Panc1 (cell line): ENCODE results near the gene GAN. TPM values are rescaled to one million over a fixed set of nuclear protein-coding genes. Genes with fewer than 3 reads are reported as not detected.

Experiments used
- ATAC-seq: fragments of 200-7000 bp; cut with Tn5 transposase; 2 replicates; pipeline ENCODE4 v1.9.1; 2020; ENCODE audit warnings: mild to moderate bottlenecking, moderate library complexity
- BruUV-seq: library from RNA; stranded (reverse); fragments of 400-500 nt; replicated peaks from 2 replicates; lab custom pipeline; 2021; lab: Mats Ljungman, UMichigan
- CTCF ChIA-PET: fragments of 300-600 bp; sonication (Branson Sonifier 250); formaldehyde crosslinking; loops from one replicate; lab custom pipeline; 2022; ENCODE audit warnings: antibody characterized with exemption; lab: Charles Lee
- POLR2A ChIA-PET: fragments of 300-600 bp; sonication (Branson Sonifier 250); formaldehyde crosslinking; loops from one replicate; lab custom pipeline; 2022; ENCODE audit warnings: antibody characterized with exemption; lab: Charles Lee
- DNase-seq: peaks from one replicate; pipeline ENCODE4 v3.0.0-alpha.2; 2010; ENCODE audit warnings: low read depth, low spot score
- H3K27ac ChIP-seq: 2 replicates; pipeline ENCODE4 v1.5.1; 2011; ENCODE audit warnings: mild to moderate bottlenecking, low read length, inconsistent platforms
- H3K27me3 ChIP-seq: fragments of 200-500 bp; sonication (Bioruptor generic); 2 replicates; pipeline ENCODE4 v1.6.0; 2014; ENCODE audit warnings: low read length, inconsistent platforms; ENCODE audit not compliant: control insufficient read depth, insufficient read depth
- H3K36me3 ChIP-seq: fragments of 200-500 bp; sonication (Bioruptor generic); 2 replicates; pipeline ENCODE4 v1.5.1; 2014; ENCODE audit warnings: inconsistent platforms, mild to moderate bottlenecking, low read length, moderate library complexity; ENCODE audit not compliant: control insufficient read depth, insufficient read depth
- H3K4me1 ChIP-seq: 2 replicates; pipeline ENCODE4 v1.5.1; 2011; ENCODE audit warnings: inconsistent platforms, mild to moderate bottlenecking, low read length, moderate library complexity; ENCODE audit not compliant: control insufficient read depth, insufficient read depth
- H3K4me3 ChIP-seq, 2 experiments: 2 replicates each; pipeline ENCODE4 v1.5.1; 2011 to 2012; ENCODE audit warnings: low read depth in 2 of 2, low read length in 2 of 2, mild to moderate bottlenecking in 2 of 2, inconsistent platforms in 1 of 2, moderate library complexity in 1 of 2
- H3K9me3 ChIP-seq: fragments of 200-500 bp; sonication (Bioruptor generic); 2 replicates; pipeline ENCODE4 v1.5.1; 2014; ENCODE audit warnings: low read depth, mild to moderate bottlenecking, inconsistent platforms, low read length, moderate library complexity; ENCODE audit not compliant: control insufficient read depth, insufficient read depth
- POLR2AphosphoS5 ChIP-seq: IDR thresholded peaks from 2 replicates; pipeline ENCODE4 v1.6.1; 2012; ENCODE audit warnings: mild to moderate bottlenecking, low read depth, low read length, moderate library complexity
- SIN3A ChIP-seq: IDR thresholded peaks from 2 replicates; pipeline ENCODE4 v1.6.1; 2012; ENCODE audit warnings: low read depth, mild to moderate bottlenecking, low read length, moderate library complexity, borderline replicate concordance; ENCODE audit not compliant: insufficient read depth
- TCF7L2 ChIP-seq: IDR thresholded peaks from 2 replicates; pipeline ENCODE4 v1.6.1; 2011; ENCODE audit warnings: mild to moderate bottlenecking, low read depth, low read length, inconsistent platforms
- in situ Hi-C: cut with HindIII; loops from 2 replicates; pipeline ENCODE4 v1.10.0; 2016; ENCODE audit warnings: low sequenced_read_pairs, low pct_unique_long_range_greater_than_20kb
- intact Hi-C: fragments of 100-400 bp; cut with micrococcal nuclease; formaldehyde crosslinking; loops from one replicate; pipeline ENCODE4 v1.10.0; 2022; ENCODE audit not compliant: unreplicated experiment
- total RNA-seq: library from RNA; stranded (reverse); gene quantifications from one replicate; pipeline ENCODE4 v1.2.1, GENCODE V29; 2021; ENCODE audit not compliant: unreplicated experiment
- TF ChIP-seq, protein P1 (sequence below): fragments of 450-650 bp; IDR thresholded peaks from 2 replicates; pipeline ENCODE4 v1.5.1; 2017; ENCODE audit warnings: mild to moderate bottlenecking
- TF ChIP-seq, protein P2 (sequence below), 2 experiments: IDR thresholded peaks; 2 replicates each; pipeline ENCODE4 v1.6.1; 2011 to 2012; ENCODE audit warnings: low read depth in 2 of 2, control low read depth in 1 of 2, low read length in 1 of 2, mild to moderate bottlenecking in 1 of 2, moderate library complexity in 1 of 2; ENCODE audit not compliant: insufficient read depth in 1 of 2

The GAN gene
- total RNA-seq, 1 experiment from 2014 or later: 9.1 TPM

DNA sequence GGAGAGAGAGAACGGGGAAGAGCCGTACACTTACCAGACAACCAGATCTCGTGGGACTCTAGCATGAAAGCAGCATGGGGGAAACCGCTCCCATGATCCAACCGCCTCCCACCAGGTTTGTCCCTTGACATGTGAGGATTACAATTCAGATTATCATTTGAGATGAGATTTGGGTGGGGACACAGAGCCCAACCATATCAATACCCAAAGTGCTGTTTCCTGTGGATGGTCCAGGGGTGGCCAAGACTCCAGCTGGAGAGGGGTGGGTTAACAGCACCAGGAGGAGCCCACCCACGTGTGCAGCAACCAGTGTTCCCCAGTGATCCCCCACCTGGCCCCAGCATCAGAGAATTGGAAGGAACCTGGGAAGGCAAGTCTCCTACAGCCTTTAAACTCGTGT is 79.7 kb downstream of the GAN start:
- POLR2A ChIA-PET: no interaction called here
- Histone ChIP-seq H3K4me1 (no peaks in the 10 kb centered on the region), H3K4me3 (no peak overlapping the region), H3K9me3 (no peaks in the 10 kb centered on the region), H3K27me3 (no peaks in the 10 kb centered on the region), H3K27ac (no peak overlapping the region), H3K36me3 (no peaks in the 10 kb centered on the region)
- in situ Hi-C loops (no loop called here), intact Hi-C loops (no loop called here)
- TF ChIP-seq, protein P1, sequence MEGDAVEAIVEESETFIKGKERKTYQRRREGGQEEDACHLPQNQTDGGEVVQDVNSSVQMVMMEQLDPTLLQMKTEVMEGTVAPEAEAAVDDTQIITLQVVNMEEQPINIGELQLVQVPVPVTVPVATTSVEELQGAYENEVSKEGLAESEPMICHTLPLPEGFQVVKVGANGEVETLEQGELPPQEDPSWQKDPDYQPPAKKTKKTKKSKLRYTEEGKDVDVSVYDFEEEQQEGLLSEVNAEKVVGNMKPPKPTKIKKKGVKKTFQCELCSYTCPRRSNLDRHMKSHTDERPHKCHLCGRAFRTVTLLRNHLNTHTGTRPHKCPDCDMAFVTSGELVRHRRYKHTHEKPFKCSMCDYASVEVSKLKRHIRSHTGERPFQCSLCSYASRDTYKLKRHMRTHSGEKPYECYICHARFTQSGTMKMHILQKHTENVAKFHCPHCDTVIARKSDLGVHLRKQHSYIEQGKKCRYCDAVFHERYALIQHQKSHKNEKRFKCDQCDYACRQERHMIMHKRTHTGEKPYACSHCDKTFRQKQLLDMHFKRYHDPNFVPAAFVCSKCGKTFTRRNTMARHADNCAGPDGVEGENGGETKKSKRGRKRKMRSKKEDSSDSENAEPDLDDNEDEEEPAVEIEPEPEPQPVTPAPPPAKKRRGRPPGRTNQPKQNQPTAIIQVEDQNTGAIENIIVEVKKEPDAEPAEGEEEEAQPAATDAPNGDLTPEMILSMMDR: no peak
- TF ChIP-seq SIN3A: no peak
- TF ChIP-seq POLR2AphosphoS5: no peak
- no peak for TF ChIP-seq TCF7L2
- TF ChIP-seq, protein P2, sequence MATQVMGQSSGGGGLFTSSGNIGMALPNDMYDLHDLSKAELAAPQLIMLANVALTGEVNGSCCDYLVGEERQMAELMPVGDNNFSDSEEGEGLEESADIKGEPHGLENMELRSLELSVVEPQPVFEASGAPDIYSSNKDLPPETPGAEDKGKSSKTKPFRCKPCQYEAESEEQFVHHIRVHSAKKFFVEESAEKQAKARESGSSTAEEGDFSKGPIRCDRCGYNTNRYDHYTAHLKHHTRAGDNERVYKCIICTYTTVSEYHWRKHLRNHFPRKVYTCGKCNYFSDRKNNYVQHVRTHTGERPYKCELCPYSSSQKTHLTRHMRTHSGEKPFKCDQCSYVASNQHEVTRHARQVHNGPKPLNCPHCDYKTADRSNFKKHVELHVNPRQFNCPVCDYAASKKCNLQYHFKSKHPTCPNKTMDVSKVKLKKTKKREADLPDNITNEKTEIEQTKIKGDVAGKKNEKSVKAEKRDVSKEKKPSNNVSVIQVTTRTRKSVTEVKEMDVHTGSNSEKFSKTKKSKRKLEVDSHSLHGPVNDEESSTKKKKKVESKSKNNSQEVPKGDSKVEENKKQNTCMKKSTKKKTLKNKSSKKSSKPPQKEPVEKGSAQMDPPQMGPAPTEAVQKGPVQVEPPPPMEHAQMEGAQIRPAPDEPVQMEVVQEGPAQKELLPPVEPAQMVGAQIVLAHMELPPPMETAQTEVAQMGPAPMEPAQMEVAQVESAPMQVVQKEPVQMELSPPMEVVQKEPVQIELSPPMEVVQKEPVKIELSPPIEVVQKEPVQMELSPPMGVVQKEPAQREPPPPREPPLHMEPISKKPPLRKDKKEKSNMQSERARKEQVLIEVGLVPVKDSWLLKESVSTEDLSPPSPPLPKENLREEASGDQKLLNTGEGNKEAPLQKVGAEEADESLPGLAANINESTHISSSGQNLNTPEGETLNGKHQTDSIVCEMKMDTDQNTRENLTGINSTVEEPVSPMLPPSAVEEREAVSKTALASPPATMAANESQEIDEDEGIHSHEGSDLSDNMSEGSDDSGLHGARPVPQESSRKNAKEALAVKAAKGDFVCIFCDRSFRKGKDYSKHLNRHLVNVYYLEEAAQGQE (IDR thresholded peaks at IDR 0.05; ENCODE audit: insufficient read depth in 1 of 2, low read depth in 2 of 2, low read length in 1 of 2): no peak
- CTCF ChIA-PET: no interaction called here
- ATAC-seq (no peak), DNase-seq (no peak)
- no TSS peak for BruUV-seq

DNA sequence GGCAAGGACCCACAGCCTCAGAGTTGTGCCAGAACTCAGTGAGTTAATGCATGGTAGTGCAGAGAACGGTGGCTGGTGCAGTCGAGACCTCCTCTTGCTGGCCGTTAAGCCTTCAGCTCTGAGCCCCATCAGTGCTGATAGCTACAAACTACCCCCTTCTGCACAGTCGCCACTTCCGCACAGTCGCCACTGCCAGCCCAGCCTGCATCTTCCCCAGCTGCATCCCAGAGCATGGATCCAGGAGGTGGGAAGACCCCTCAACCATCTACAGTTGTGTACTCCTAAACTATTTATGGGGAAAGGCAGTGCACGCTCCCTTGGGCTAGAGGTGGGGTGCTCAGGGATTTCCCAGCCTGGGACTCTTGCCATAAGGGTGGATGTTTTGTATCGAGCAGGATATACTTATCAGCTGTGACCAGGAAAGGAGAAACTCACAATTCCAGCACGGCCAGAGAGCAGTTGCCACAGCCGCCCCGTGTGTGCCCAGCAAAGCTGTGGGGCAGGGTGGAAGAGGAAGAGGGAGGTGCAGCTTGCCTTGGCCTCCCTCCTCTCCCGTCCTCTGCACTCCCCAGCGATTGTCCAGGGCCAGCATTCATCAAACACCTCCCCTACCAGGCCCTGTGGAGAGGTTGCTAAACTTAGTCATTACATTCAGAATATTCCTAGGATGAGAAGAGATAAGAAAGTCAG is 80.3 kb downstream of the GAN start:
- in situ Hi-C loops: no loop called here

More for the DNA sequence above, 80.3 kb downstream of the GAN start:
- Histone ChIP-seq H3K4me1 (no peaks in the 10 kb centered on the region), H3K4me3 (no peak overlapping the region), H3K27ac (no peak overlapping the region), H3K27me3 (no peaks in the 10 kb centered on the region), H3K9me3 (no peaks in the 10 kb centered on the region), H3K36me3 (no peaks in the 10 kb centered on the region)
- ChIA-PET CTCF (no interaction called here), POLR2A (no interaction called here)
- no peak for TF ChIP-seq POLR2AphosphoS5
- TF ChIP-seq TCF7L2: no peak
- TF ChIP-seq SIN3A: no peak
- TF ChIP-seq, protein P2 (IDR thresholded peaks at IDR 0.05; ENCODE audit: insufficient read depth in 1 of 2, low read depth in 2 of 2, low read length in 1 of 2): no peak
- TF ChIP-seq, protein P1: no peak
- intact Hi-C loops: no loop called here
- ATAC-seq (no peak), DNase-seq (no peak)
- BruUV-seq: no TSS peak
